D721Med (cell line): Measurements from ENCODE around the gene SRP54.

Experiments used
- DNase-seq: peaks from one replicate; pipeline ENCODE4 v3.0.0; 2011; ENCODE audit warnings: low spot score; ENCODE audit not compliant: insufficient read length
- FAIRE-seq: peaks from 2 replicates; lab custom pipeline; 2011; peaks lifted over from hg19 to GRCh38; lab: Jason Lieb, UNC
- TF ChIP-seq, protein P1 (sequence below): IDR thresholded peaks from 2 replicates; pipeline ENCODE4 v1.5.1; 2012; ENCODE audit warnings: mild to moderate bottlenecking, control low read depth; ENCODE audit not compliant: insufficient read depth; ENCODE audit errors: missing control alignments

The SRP54 gene

DNA sequence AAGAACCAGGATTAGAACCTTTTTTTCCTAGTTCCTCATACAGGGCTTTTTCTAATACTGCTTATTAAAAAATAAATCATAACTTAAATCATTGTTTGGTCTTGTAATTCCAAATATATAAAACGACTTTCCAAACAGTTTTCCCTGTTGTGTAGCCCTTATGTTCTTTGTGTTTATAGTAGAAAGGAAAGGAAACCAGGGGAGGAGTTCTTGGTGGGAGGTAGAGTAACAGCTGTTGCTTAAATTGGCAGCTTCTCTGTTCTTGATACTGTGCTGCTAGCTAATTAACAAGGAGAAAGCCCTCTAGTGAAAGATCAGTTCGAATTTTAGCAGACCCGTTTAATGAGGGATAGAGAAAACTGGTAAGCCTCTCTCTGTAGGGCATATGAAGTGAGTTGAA is 15.0 kb downstream of the SRP54 start:
- FAIRE-seq = no peak
- TF ChIP-seq, protein P1, sequence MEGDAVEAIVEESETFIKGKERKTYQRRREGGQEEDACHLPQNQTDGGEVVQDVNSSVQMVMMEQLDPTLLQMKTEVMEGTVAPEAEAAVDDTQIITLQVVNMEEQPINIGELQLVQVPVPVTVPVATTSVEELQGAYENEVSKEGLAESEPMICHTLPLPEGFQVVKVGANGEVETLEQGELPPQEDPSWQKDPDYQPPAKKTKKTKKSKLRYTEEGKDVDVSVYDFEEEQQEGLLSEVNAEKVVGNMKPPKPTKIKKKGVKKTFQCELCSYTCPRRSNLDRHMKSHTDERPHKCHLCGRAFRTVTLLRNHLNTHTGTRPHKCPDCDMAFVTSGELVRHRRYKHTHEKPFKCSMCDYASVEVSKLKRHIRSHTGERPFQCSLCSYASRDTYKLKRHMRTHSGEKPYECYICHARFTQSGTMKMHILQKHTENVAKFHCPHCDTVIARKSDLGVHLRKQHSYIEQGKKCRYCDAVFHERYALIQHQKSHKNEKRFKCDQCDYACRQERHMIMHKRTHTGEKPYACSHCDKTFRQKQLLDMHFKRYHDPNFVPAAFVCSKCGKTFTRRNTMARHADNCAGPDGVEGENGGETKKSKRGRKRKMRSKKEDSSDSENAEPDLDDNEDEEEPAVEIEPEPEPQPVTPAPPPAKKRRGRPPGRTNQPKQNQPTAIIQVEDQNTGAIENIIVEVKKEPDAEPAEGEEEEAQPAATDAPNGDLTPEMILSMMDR = peak; percentile 4
- no peak for DNase-seq

DNA sequence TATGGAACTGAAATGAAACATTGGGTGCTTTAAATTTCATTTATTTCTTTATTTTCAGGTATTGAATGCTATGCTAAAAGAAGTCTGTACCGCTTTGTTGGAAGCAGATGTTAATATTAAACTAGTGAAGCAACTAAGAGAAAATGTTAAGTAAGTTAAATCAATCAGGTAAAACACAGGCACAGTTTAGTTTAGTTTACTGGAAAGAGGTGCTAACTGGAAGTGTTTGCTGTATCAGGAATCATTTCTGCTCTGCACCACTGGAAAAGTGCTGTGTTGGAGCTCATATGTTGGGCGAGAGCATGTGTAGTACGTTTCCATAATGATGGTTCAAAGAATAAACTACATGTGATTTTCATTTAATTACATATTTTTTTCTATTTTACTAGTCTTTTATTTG is 16.7 kb downstream of the SRP54 start:
- FAIRE-seq (no peak), DNase-seq (no peak)
- TF ChIP-seq, protein P1 = no peak

DNA sequence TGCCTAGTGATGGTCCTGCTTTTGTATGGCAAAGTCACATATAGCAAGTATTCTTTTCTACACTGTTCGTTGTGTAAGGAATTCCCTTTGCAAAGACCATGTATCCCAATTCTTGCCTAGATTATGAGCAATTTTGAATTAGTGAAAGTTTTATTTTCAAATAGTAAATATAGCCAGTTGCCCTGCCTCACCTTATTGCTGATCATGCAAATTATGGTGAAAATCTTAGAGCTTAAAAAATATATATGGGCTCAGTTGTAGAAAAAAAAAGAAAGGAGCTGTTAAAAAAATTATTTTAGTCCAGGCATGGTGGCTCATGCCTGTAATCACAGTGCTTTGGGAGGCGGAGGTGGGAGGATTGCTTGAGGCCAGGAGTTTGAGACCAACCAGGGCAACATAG is 18.8 kb downstream of the SRP54 start:
- FAIRE-seq (no peak), DNase-seq (no peak)
- TF ChIP-seq, protein P1 = no peak

DNA sequence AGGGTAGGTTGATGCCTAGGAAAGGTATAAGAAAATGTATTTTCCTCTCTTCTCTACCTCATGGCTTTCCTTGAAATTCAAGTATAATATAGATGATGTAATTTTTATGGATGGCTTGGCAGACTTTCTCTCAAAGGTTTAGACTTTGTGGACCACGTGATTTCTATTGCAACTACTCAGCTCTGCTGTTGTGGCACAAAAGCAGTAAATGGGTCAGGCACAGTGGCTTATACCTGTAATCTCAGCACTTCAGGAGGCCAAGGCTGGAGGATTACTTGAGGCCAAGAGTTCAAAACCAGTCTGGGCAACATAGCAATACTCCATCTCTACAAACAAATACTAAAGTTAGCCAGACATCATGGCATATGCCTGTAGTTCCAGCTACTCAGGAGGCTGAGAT is 22.0 kb downstream of the SRP54 start:
- DNase-seq (no peak), FAIRE-seq (no peak)
- TF ChIP-seq, protein P1 = no peak

GRCh38 chr14:35016568-35016967 is 33.8 kb downstream of the SRP54 start:
- TF ChIP-seq, protein P1 = no peak
- FAIRE-seq (no peak), DNase-seq (no peak)

GRCh38 chr14:35020713-35021112 is 37.9 kb downstream of the SRP54 start:
- FAIRE-seq (no peak), DNase-seq (no peak)
- TF ChIP-seq, protein P1 = no peak

DNA sequence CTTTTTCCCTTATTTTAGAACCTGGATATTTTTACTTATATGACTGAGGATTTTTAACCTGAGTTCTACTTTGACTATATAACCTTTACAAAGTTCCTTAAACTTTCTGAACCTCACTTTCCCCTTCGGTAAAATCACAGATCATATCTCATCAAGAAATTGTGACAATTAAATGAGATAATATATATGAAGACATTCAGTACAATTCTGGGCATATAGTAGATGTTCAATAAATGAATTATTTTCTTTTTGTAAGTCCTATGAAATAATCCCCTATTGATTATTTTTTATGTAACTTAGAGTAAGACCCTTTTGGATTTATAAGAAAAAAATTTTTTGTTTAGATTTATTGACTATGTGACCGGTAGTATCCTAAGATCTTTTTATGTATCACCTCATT is 45.6 kb downstream of the SRP54 start:
- FAIRE-seq = no peak
- no peak for DNase-seq
- TF ChIP-seq, protein P1 = no peak
